Epithelial cell of esophagus (primary cell): ENCODE measurements around the gene ARAF.

Source experiments
- DNase-seq: peaks from one replicate; pipeline ENCODE4 v3.0.0; 2010; ENCODE audit warnings: low read depth
- H3K4me3 ChIP-seq: 2 replicates; pipeline ENCODE4 v1.5.1; 2011; ENCODE audit warnings: mild to moderate bottlenecking, low read length, control low read depth
- CTCF ChIP-seq: IDR thresholded peaks from 2 replicates; pipeline ENCODE4 v1.5.1; 2011; ENCODE audit warnings: low read depth, mild to moderate bottlenecking, low read length, control low read depth, inconsistent platforms; ENCODE audit not compliant: insufficient read depth; ENCODE audit errors: missing control alignments

The ARAF gene

GRCh38 chrX:47577901-47578300 is 16.9 kb downstream of the ARAF start:
- no peak overlapping the region for H3K4me3 ChIP-seq
- TF ChIP-seq CTCF: no peak
- no peak for DNase-seq

DNA sequence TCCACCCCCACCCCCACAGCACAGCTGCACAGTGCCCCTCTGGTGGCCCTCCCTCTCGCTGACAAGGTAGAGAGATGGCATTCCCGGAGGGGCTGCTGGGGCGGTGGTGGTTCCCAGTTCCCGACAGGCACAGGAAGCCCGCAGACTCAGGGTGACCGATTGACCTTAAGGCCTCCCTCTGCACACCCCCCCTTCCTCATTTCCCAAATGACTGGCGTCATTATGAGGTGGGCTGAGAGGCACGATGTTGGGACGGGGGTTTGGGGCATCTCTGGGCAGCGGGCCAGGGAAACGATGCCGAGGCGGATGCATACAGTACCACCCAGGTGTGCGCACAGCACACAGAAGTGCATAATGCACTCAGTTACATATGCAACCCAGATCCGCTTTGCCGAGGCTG is 17.7 kb downstream of the ARAF start:
- TF ChIP-seq CTCF: no peak
- no peak overlapping the region for H3K4me3 ChIP-seq
- DNase-seq: no peak

- DNase-seq: peak; percentile 85
- TF ChIP-seq CTCF: no peak
- no peak overlapping the region for H3K4me3 ChIP-seq
These were observed 18.5 kb downstream of the ARAF start for GRCh38 chrX:47579537-47579936.

DNA sequence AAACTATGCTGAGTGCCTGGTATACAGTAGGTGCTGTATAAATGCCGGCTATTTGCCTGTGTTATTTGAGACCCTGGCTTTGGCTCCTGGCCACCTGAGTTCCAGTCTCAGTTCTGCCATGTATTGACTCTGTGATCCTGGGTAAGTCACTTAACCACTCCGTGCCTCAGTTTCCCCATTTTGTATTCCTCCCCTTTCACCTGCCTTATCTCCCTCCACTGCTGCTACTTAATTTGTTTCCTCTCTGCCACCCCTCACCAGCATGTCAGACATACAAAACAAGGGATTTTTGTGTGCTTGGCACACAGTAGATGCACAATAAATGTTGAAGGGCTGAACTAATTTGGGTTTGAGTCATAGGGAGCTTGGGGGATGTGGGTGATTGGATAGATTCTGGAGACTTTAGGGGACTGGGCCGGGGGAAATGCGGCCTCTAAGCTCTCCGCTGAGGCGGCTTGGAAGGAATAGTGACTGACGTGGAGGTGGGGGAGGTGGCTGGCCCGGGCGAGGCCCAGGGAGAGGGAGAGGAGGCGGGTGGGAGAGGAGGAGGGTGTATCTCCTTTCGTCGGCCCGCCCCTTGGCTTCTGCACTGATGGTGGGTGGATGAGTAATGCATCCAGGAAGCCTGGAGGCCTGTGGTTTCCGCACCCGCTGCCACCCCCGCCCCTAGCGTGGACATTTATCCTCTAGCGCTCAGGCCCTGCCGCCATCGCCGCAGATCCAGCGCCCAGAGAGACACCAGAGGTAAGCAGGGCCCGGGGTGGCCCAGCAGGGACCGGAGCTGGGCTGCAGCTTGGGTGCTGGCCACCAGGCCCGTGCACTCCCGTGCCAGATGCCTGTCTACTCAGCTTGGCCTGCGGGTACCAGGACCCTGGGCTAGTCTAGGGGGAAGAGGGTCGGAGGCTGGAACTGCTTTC is 21.0 kb downstream of the ARAF start, which contains the start of gene TIMP1:
Gene TIMP1, plus strand, starts transcription at position 706 of the 917 bp plus-strand sequence. CDS start 980 bp downstream, outside the sequence.
- TF ChIP-seq CTCF: no peak
- DNase-seq: peak; percentile 91
- H3K4me3 ChIP-seq: peak within 1 kb of the TSS; percentile 37

DNA sequence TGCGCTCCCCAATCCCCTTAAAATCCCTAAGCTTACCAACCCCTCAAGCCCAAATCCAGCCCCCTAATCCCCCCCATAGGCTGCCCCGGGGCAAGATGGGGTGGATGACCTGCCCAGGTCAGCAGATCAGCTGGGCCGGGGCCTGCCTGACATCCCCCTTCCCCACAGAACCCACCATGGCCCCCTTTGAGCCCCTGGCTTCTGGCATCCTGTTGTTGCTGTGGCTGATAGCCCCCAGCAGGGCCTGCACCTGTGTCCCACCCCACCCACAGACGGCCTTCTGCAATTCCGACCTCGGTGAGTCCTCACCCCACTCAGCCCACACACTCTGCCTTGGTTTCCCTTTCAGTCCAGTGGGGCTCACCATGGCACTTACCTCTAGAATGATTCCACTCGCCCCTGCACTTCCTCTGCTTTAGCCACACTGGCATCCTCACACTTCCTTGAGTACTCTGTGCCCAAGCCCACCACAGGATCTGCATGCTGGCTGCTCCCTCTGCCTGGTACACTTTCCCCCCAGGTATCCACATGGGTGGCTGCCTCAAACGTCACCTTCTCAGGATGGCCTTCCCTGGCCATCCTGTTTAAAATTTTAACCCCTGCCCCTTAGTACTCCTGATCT is 22.3 kb downstream of the ARAF start:
- no peak overlapping the region for H3K4me3 ChIP-seq
- no peak for DNase-seq
- no peak for TF ChIP-seq CTCF

GRCh38 chrX:47584714-47585113 is 23.7 kb downstream of the ARAF start:
- no peak overlapping the region for H3K4me3 ChIP-seq
- no peak for TF ChIP-seq CTCF
- no peak for DNase-seq
